ENCODE data around the gene FAM117A.

DNA sequence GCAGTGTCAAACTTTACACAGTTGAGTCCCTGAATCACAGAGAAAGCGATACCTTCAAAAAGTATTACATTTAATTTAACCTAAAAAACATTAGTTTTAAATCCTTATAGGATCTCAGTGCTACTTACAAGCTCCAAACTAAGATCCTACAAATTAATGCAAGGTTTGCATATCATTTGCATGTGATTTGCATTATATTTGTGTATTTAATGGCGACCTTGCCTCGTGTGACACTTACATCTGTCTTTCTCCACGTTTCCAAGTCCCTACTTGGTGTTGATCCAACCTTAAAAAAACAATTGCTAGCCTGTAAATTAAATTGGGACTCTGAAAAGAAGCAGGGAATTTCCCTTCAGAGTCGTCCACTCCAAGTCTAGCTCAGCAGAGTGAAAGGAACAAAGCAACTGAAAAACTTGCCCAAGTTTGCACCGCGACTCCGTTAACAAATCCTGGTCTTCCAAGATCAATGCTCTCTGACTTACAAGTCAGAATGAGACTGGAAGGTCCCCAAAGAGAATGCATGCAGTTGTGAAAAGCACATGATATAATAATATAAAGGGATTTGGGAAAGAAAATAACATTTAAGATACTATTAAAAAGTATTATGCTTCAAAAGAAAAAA, 739 bp upstream of the FAM117A start:
- TF ChIP-seq, protein P1, sequence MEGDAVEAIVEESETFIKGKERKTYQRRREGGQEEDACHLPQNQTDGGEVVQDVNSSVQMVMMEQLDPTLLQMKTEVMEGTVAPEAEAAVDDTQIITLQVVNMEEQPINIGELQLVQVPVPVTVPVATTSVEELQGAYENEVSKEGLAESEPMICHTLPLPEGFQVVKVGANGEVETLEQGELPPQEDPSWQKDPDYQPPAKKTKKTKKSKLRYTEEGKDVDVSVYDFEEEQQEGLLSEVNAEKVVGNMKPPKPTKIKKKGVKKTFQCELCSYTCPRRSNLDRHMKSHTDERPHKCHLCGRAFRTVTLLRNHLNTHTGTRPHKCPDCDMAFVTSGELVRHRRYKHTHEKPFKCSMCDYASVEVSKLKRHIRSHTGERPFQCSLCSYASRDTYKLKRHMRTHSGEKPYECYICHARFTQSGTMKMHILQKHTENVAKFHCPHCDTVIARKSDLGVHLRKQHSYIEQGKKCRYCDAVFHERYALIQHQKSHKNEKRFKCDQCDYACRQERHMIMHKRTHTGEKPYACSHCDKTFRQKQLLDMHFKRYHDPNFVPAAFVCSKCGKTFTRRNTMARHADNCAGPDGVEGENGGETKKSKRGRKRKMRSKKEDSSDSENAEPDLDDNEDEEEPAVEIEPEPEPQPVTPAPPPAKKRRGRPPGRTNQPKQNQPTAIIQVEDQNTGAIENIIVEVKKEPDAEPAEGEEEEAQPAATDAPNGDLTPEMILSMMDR (IDR thresholded peaks at IDR 0.05; ENCODE audit: low read depth, low read length, poor library complexity, severe bottlenecking): no peak
- no peak for TF ChIP-seq EZH2phosphoT487 (IDR thresholded peaks at IDR 0.05; ENCODE audit: borderline replicate concordance, low read length)

Data from DOHH2 (cell line).